WERI-Rb-1 (cell line): Measurements from ENCODE around the gene LIN52.

Experiments
- DNase-seq: peaks from one replicate; pipeline ENCODE4 v3.0.0-alpha.2; 2020
- H3K27ac ChIP-seq: fragments of 250-450 bp; sonication (Bioruptor Pico); 2 replicates; pipeline ENCODE4 v1.5.1; 2020; ENCODE audit warnings: mild to moderate bottlenecking, moderate library complexity
- H3K27me3 ChIP-seq: fragments of 250-450 bp; sonication (Bioruptor Pico); 2 replicates; pipeline ENCODE4 v1.5.1; 2021; ENCODE audit warnings: mild to moderate bottlenecking, low read depth, moderate library complexity; ENCODE audit not compliant: insufficient read depth, severe bottlenecking
- H3K36me3 ChIP-seq: fragments of 250-450 bp; sonication (Bioruptor Pico); 2 replicates; pipeline ENCODE4 v1.5.1; 2020; ENCODE audit warnings: mild to moderate bottlenecking, moderate library complexity
- H3K4me3 ChIP-seq: 2 replicates; pipeline ENCODE4 v1.5.1; 2011; ENCODE audit warnings: low read depth, mild to moderate bottlenecking, control low read depth, low read length
- H3K9me3 ChIP-seq: fragments of 250-450 bp; sonication (Bioruptor Pico); 2 replicates; pipeline ENCODE4 v1.5.1; 2021; ENCODE audit warnings: mild to moderate bottlenecking, moderate library complexity; ENCODE audit not compliant: severe bottlenecking
- TF ChIP-seq, protein P1 (sequence below): IDR thresholded peaks from 2 replicates; pipeline ENCODE4 v1.5.1; 2011; ENCODE audit warnings: low read depth, mild to moderate bottlenecking, control low read depth, inconsistent platforms, low read length

Gene LIN52

GRCh38 chr14:74244115-74244514, 159.4 kb downstream of the LIN52 start:
- peaks cover 3% of the 10 kb centered on the region for H3K9me3 ChIP-seq
- H3K27me3 ChIP-seq: peaks cover 27% of the 10 kb centered on the region
- peak; percentile 46 for DNase-seq
- H3K27ac ChIP-seq: no peak overlapping the region
- no peak overlapping the region for H3K4me3 ChIP-seq
- TF ChIP-seq, protein P1, sequence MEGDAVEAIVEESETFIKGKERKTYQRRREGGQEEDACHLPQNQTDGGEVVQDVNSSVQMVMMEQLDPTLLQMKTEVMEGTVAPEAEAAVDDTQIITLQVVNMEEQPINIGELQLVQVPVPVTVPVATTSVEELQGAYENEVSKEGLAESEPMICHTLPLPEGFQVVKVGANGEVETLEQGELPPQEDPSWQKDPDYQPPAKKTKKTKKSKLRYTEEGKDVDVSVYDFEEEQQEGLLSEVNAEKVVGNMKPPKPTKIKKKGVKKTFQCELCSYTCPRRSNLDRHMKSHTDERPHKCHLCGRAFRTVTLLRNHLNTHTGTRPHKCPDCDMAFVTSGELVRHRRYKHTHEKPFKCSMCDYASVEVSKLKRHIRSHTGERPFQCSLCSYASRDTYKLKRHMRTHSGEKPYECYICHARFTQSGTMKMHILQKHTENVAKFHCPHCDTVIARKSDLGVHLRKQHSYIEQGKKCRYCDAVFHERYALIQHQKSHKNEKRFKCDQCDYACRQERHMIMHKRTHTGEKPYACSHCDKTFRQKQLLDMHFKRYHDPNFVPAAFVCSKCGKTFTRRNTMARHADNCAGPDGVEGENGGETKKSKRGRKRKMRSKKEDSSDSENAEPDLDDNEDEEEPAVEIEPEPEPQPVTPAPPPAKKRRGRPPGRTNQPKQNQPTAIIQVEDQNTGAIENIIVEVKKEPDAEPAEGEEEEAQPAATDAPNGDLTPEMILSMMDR: peak; percentile 55
- no peaks in the 10 kb centered on the region for H3K36me3 ChIP-seq

- DNase-seq: no peak
- Histone ChIP-seq H3K9me3 (peaks cover 1% of the 10 kb centered on the region), H3K27me3 (peaks cover 21% of the 10 kb centered on the region), H3K4me3 (no peak overlapping the region), H3K36me3 (no peaks in the 10 kb centered on the region), H3K27ac (no peak overlapping the region)
- TF ChIP-seq, protein P1: no peak
These were observed 160.5 kb downstream of the LIN52 start for GRCh38 chr14:74245292-74245691.

DNA sequence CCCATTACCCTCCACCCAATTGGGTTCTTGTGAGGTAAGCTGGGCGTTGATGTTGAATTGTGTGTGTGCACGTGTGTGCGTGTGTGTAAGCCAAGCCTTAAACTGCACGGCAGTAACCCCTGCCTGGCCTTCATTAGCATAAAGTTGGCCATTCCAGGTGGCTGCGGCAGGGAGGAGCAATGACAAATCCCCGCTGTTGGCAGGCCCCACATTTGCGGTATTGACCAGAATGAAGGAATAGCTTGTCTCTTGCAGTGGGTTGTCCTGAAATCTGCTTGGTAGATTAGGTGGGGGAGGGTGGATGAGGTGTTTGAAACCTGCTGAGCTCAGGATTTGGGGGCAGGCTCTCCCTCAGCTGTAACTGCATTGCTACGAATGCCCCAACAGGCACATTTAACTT, 161.8 kb downstream of the LIN52 start:
- peak; percentile 68 for DNase-seq
- Histone ChIP-seq H3K27ac (peak overlapping the region; percentile 42), H3K9me3 (no peaks in the 10 kb centered on the region), H3K4me3 (no peak overlapping the region; the same call in 1 of the 2 replicates), H3K27me3 (peaks cover 8% of the 10 kb centered on the region), H3K36me3 (no peaks in the 10 kb centered on the region)
- TF ChIP-seq, protein P1: no peak

- Histone ChIP-seq H3K36me3 (no peaks in the 10 kb centered on the region), H3K4me3 (no peak overlapping the region), H3K27me3 (no peaks in the 10 kb centered on the region), H3K9me3 (no peaks in the 10 kb centered on the region), H3K27ac (no peak overlapping the region)
- TF ChIP-seq, protein P1: no peak
- DNase-seq: no peak
These were observed 163.3 kb downstream of the LIN52 start for GRCh38 chr14:74248017-74248416.

DNA sequence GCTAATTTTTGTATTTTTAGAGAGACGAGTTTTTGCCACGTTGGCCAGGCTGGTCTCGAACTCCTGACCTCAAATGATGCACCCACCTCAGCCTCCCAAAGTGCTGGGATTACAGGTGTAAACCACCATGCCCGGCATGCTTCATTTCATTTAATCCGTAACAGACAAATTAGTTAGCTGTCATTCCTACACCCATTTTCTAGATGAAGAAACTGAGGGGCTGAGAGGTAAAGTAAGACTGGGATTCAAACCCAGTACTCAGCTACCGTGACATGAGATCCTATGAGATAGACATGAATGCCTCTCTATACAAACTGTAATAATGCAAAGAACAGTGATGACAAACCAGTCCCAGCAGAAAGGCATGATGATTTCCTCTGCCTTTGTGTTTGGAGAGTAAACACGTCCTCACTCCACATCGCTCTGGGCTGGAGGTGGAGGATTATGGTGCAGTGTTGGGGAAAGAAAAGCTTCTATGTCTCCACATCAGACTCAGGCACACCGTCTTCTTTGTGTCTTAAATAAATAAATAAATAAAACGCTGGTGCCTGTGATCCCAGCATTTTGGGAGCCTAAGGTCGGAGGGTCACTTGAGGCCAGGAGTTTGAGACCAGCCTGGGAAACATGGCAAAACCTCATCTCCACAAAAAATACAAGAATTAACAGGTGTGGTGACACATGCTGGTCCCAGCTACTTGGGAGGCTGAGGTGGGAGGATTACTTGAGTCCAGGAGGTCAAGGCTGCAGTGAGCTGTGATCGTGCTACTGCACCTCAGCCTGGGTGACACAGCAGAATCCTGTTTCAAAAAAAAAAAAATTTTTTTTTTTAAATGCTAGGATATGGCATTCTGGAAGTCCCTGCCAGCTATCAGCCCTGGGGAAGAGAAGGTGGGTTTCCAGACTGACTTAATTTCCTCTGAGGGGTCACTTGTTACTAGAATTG, 164.9 kb downstream of the LIN52 start:
- Histone ChIP-seq H3K4me3 (no peak overlapping the region), H3K27me3 (no peaks in the 10 kb centered on the region), H3K9me3 (no peaks in the 10 kb centered on the region), H3K27ac (no peak overlapping the region), H3K36me3 (no peaks in the 10 kb centered on the region)
- TF ChIP-seq, protein P1: no peak
- DNase-seq: no peak
